ENCODE results near the gene ARHGAP19.

GRCh38 chr10:97338041-97338440, 45.6 kb upstream of the ARHGAP19 start:
- TF ChIP-seq, protein P1, sequence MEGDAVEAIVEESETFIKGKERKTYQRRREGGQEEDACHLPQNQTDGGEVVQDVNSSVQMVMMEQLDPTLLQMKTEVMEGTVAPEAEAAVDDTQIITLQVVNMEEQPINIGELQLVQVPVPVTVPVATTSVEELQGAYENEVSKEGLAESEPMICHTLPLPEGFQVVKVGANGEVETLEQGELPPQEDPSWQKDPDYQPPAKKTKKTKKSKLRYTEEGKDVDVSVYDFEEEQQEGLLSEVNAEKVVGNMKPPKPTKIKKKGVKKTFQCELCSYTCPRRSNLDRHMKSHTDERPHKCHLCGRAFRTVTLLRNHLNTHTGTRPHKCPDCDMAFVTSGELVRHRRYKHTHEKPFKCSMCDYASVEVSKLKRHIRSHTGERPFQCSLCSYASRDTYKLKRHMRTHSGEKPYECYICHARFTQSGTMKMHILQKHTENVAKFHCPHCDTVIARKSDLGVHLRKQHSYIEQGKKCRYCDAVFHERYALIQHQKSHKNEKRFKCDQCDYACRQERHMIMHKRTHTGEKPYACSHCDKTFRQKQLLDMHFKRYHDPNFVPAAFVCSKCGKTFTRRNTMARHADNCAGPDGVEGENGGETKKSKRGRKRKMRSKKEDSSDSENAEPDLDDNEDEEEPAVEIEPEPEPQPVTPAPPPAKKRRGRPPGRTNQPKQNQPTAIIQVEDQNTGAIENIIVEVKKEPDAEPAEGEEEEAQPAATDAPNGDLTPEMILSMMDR (IDR thresholded peaks at IDR 0.05; ENCODE audit: low read length) = no peak
- TF ChIP-seq EZH2 (IDR thresholded peaks at IDR 0.05; ENCODE audit: borderline replicate concordance, low read length) = no peak
